Gastrocnemius medialis (tissue), 4 donors: ENCODE measurements around the gene HES2.

ENCODE experiments used
- POLR2A ChIP-seq, 2 donors: fragments of 450-650 bp; IDR thresholded peaks; one replicate each; pipeline ENCODE4 v1.6.1; 2017; ENCODE audit warnings: antibody characterized with exemption in 2 of 2, mild to moderate bottlenecking in 2 of 2, moderate library complexity in 2 of 2
- TF ChIP-seq, protein P1 (sequence below), 5 experiments: fragments of 450-650 bp in 3 of 5; fragments of 200-600 bp in 2 of 5; sonication (generic) in 2 of 5; IDR thresholded peaks in 4 of 5; conservative IDR thresholded peaks in 1 of 5; 1 replicate in 4 of 5; 2 replicates in 1 of 5; pipeline ENCODE4 v1.5.1; 2016 to 2019; ENCODE audit warnings: antibody characterized with exemption in 5 of 5, mild to moderate bottlenecking in 3 of 5, moderate library complexity in 3 of 5

DNA sequence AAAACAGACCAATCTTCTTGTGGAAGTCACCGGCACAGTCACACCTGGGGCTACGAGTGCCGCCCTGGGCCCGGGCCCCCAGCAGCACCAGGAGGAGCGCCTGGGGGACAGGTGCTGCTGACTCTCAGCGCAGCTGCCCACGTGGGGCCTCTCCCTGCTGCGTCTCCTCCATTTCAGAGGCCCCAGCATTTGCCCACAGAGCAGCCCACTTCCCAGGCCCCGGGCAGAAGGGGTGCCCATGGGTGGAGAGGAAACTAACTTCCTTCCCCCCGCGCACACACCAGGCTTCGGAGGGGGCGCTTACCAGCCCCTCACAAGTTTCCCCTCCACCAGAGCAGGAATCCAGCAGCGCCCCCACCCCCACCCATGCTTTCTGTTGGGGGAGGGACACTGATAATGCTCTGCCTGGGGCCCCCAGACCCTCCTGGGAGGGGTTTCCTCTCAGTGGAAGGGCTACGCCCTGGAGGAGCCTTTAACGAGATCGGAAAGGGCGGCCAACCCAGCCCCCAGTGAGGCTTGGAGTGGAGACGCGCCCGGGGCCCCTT lies 45.8 kb upstream of the HES2 start:
- TF ChIP-seq POLR2A (IDR thresholded peaks at IDR 0.05): no peak
- TF ChIP-seq, protein P1, sequence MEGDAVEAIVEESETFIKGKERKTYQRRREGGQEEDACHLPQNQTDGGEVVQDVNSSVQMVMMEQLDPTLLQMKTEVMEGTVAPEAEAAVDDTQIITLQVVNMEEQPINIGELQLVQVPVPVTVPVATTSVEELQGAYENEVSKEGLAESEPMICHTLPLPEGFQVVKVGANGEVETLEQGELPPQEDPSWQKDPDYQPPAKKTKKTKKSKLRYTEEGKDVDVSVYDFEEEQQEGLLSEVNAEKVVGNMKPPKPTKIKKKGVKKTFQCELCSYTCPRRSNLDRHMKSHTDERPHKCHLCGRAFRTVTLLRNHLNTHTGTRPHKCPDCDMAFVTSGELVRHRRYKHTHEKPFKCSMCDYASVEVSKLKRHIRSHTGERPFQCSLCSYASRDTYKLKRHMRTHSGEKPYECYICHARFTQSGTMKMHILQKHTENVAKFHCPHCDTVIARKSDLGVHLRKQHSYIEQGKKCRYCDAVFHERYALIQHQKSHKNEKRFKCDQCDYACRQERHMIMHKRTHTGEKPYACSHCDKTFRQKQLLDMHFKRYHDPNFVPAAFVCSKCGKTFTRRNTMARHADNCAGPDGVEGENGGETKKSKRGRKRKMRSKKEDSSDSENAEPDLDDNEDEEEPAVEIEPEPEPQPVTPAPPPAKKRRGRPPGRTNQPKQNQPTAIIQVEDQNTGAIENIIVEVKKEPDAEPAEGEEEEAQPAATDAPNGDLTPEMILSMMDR (IDR thresholded peaks at IDR 0.05 in 4 of 5, conservative IDR thresholded peaks at IDR 0.05 in 1 of 5): no peak
